ENCODE measurements around the gene RASSF10.

RASSF10 gene

GRCh38 chr11:13009476-13009920 is 382 bp downstream of the RASSF10 start:
- WGBS, 2 experiments (ENCODE audit: insufficient coverage in 2 of 2), result 0 to 1% methylated on average over 42 to 44 of the region's 48 CpGs
- H3K4me1 ChIP-seq (ENCODE audit: control insufficient read depth, insufficient read depth, low read length, poor library complexity, severe bottlenecking), result peaks cover 14% of the 10 kb centered on the region
- no peaks in the 10 kb centered on the region for H3K9me3 ChIP-seq (ENCODE audit: control insufficient read depth, low read length)
- H3K36me3 ChIP-seq (ENCODE audit: control insufficient read depth, insufficient read depth, low read length), result no peaks in the 10 kb centered on the region
- peak overlapping the region; percentile 40 for H3K4me3 ChIP-seq (ENCODE audit: extremely low read depth, insufficient read depth, low read length, poor library complexity, severe bottlenecking)
- no peak overlapping the region for H3K27ac ChIP-seq (ENCODE audit: low read depth, low read length, severe bottlenecking)

DNA sequence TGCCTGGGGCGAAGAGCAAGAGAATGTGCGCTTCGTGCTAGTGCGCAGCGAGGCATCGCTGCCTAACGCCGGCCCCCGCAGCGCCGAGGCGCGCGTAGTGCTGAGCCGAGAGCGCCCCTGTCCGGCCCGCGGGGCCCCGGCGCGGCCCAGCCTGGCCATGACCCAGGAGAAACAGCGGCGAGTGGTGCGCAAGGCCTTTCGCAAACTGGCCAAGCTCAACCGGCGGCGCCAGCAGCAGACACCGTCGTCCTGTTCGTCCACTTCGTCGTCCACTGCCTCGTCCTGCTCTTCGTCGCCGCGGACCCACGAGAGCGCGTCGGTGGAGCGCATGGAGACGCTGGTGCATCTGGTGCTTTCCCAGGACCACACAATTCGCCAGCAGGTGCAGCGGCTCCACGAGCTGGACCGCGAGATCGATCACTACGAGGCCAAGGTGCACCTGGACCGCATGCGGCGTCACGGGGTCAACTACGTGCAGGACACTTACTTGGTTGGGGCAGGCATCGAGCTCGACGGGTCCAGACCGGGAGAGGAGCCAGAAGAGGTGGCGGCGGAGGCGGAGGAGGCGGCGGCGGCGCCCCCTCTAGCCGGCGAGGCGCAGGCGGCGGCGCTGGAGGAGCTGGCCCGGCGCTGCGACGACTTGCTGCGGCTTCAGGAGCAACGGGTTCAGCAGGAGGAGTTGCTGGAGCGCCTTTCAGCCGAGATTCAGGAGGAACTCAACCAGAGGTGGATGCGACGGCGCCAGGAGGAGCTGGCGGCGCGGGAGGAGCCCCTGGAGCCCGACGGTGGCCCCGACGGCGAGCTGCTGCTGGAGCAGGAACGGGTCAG is 1.0 kb downstream of the RASSF10 start:
- no peaks in the 10 kb centered on the region for H3K9me3 ChIP-seq (ENCODE audit: control insufficient read depth, low read length)
- peaks cover 14% of the 10 kb centered on the region for H3K4me1 ChIP-seq (ENCODE audit: control insufficient read depth, insufficient read depth, low read length, poor library complexity, severe bottlenecking)
- 1 to 2% methylated on average over 75 to 87 of the region's 94 CpGs for WGBS, 2 experiments (ENCODE audit: insufficient coverage in 2 of 2)
- peak overlapping the region; percentile 40 for H3K4me3 ChIP-seq (ENCODE audit: extremely low read depth, insufficient read depth, low read length, poor library complexity, severe bottlenecking)
- no peak overlapping the region for H3K27ac ChIP-seq (ENCODE audit: low read depth, low read length, severe bottlenecking)
- no peaks in the 10 kb centered on the region for H3K36me3 ChIP-seq (ENCODE audit: control insufficient read depth, insufficient read depth, low read length)

DNA sequence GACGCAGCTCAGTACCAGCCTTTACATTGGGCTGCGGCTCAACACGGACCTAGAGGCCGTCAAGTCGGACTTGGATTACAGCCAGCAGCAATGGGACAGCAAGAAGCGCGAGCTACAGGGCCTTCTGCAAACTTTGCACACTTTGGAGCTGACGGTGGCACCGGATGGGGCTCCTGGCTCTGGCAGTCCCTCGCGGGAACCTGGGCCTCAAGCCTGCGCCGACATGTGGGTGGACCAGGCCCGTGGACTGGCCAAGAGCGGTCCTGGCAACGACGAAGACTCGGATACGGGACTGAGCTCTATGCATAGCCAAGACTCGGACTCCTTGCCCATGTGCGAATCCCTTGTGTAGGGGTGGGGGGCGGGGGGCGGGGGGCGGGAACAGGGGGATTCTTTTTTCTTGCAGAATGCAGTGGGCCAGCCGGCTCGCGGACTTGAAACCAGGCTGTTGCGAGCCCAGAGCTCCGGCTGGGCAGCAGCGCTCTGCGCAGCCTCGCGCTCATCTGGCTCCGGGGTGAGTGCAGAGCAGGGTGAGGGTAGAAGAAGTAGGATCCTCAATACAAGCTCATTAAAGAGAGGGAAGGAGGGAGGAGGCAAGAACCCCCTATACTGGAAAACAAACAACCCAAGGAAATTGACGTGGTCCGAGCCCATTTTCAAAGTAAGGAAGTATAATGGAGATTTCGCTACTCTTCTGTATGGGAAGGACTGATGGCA is 1.8 kb downstream of the RASSF10 start:
- WGBS, 2 experiments (ENCODE audit: insufficient coverage in 2 of 2), result 2 to 3% methylated on average over 17 to 26 of the region's 37 CpGs
- no peaks in the 10 kb centered on the region for H3K9me3 ChIP-seq (ENCODE audit: control insufficient read depth, low read length)
- H3K36me3 ChIP-seq (ENCODE audit: control insufficient read depth, insufficient read depth, low read length), result no peaks in the 10 kb centered on the region
- no peak overlapping the region for H3K27ac ChIP-seq (ENCODE audit: low read depth, low read length, severe bottlenecking)
- H3K4me1 ChIP-seq (ENCODE audit: control insufficient read depth, insufficient read depth, low read length, poor library complexity, severe bottlenecking), result peaks cover 14% of the 10 kb centered on the region
- H3K4me3 ChIP-seq (ENCODE audit: extremely low read depth, insufficient read depth, low read length, poor library complexity, severe bottlenecking), result peak overlapping the region; percentile 40

- no peak overlapping the region for H3K27ac ChIP-seq (ENCODE audit: low read depth, low read length, severe bottlenecking)
- no peaks in the 10 kb centered on the region for H3K36me3 ChIP-seq (ENCODE audit: control insufficient read depth, insufficient read depth, low read length)
- H3K4me3 ChIP-seq (ENCODE audit: extremely low read depth, insufficient read depth, low read length, poor library complexity, severe bottlenecking), result peak overlapping the region; percentile 14
- no peaks in the 10 kb centered on the region for H3K9me3 ChIP-seq (ENCODE audit: control insufficient read depth, low read length)
- H3K4me1 ChIP-seq (ENCODE audit: control insufficient read depth, insufficient read depth, low read length, poor library complexity, severe bottlenecking), result peaks cover 14% of the 10 kb centered on the region
- 45 to 60% methylated on average over 1 to 4 of the region's 7 CpGs for WGBS, 2 experiments (ENCODE audit: insufficient coverage in 2 of 2)
These were observed 2.4 kb downstream of the RASSF10 start for GRCh38 chr11:13011466-13012055.

DNA sequence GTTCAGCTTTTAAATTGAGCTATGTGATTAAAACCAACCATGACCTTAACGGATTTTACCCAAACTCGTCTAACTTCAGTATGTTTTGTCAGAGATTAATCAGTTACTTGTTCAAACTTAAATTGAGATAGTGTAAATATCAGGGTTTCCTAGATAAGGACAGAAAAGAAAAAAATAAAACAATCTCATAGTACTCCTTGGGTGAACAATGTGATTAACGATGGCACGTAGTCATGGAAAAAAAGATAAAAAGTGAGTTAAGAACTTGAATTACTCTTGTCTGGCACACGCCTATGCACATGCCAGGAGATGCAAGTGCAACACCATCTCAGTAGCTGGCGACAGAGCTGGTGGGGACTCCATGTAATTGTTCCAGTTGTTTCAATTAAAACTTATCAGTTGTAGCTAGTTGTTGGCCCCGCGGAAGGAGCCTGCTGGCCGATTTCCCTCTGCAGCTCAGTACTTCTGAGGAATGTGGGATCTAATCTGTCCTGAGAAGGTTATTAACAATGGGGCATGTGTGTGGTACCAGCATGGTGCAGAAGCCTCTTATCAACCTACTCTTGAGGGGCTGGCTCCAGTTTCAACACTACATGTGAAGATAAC is 3.0 kb downstream of the RASSF10 start:
- Histone ChIP-seq H3K4me1 (ENCODE audit: control insufficient read depth, insufficient read depth, low read length, poor library complexity, severe bottlenecking) (peaks cover 14% of the 10 kb centered on the region), H3K4me3 (ENCODE audit: extremely low read depth, insufficient read depth, low read length, poor library complexity, severe bottlenecking) (peak overlapping the region; percentile 14), H3K27ac (ENCODE audit: low read depth, low read length, severe bottlenecking) (peak overlapping the region; percentile 25), H3K36me3 (ENCODE audit: control insufficient read depth, insufficient read depth, low read length) (no peaks in the 10 kb centered on the region), H3K9me3 (ENCODE audit: control insufficient read depth, low read length) (no peaks in the 10 kb centered on the region)
- 40 to 65% methylated on average over 5 to 7 of the region's 9 CpGs for WGBS, 2 experiments (ENCODE audit: insufficient coverage in 2 of 2)

- WGBS, 2 experiments (ENCODE audit: insufficient coverage in 2 of 2), result 80 to 86% methylated on average over 2 to 4 of the region's 7 CpGs
- Histone ChIP-seq H3K27ac (ENCODE audit: low read depth, low read length, severe bottlenecking) (no peak overlapping the region), H3K4me3 (ENCODE audit: extremely low read depth, insufficient read depth, low read length, poor library complexity, severe bottlenecking) (no peak overlapping the region), H3K9me3 (ENCODE audit: control insufficient read depth, low read length) (no peaks in the 10 kb centered on the region), H3K4me1 (ENCODE audit: control insufficient read depth, insufficient read depth, low read length, poor library complexity, severe bottlenecking) (peaks cover 14% of the 10 kb centered on the region), H3K36me3 (ENCODE audit: control insufficient read depth, insufficient read depth, low read length) (no peaks in the 10 kb centered on the region)
These were observed 4.0 kb downstream of the RASSF10 start for GRCh38 chr11:13013054-13013488.

DNA sequence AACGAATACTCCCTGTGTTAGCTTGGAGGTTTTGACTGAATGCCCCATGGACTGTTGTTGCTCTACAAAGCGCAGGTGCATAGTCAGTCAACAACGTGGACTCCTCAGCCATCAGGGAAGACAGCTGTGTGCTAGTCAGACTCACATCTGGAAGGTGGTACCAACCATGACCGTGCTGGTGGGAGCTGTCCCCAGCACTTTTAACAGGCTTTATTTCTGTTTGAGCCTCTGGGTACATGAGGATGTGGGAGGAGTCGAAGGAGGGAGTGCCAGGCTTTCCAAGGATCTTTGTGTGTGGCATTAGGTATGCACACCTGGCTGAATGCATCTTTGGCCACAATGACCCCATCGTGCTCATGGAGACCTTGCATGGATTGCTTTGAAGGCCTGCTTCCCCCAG is 6.6 kb downstream of the RASSF10 start:
- no peaks in the 10 kb centered on the region for H3K9me3 ChIP-seq (ENCODE audit: control insufficient read depth, low read length)
- H3K4me1 ChIP-seq (ENCODE audit: control insufficient read depth, insufficient read depth, low read length, poor library complexity, severe bottlenecking), result peaks cover 6% of the 10 kb centered on the region
- no peak overlapping the region for H3K27ac ChIP-seq (ENCODE audit: low read depth, low read length, severe bottlenecking)
- 49 to 54% methylated on average over 5 to 6 of the region's 6 CpGs for WGBS, 2 experiments (ENCODE audit: insufficient coverage in 2 of 2)
- no peak overlapping the region for H3K4me3 ChIP-seq (ENCODE audit: extremely low read depth, insufficient read depth, low read length, poor library complexity, severe bottlenecking)
- no peaks in the 10 kb centered on the region for H3K36me3 ChIP-seq (ENCODE audit: control insufficient read depth, insufficient read depth, low read length)

GRCh38 chr11:13016415-13016814 is 7.3 kb downstream of the RASSF10 start:
- no peak overlapping the region for H3K27ac ChIP-seq (ENCODE audit: low read depth, low read length, severe bottlenecking)
- H3K4me1 ChIP-seq (ENCODE audit: control insufficient read depth, insufficient read depth, low read length, poor library complexity, severe bottlenecking), result peaks cover 2% of the 10 kb centered on the region
- no peak overlapping the region for H3K4me3 ChIP-seq (ENCODE audit: extremely low read depth, insufficient read depth, low read length, poor library complexity, severe bottlenecking)
- no peaks in the 10 kb centered on the region for H3K9me3 ChIP-seq (ENCODE audit: control insufficient read depth, low read length)
- H3K36me3 ChIP-seq (ENCODE audit: control insufficient read depth, insufficient read depth, low read length), result no peaks in the 10 kb centered on the region

GRCh38 chr11:13019313-13019712 is 10.2 kb downstream of the RASSF10 start:
- Histone ChIP-seq H3K27ac (ENCODE audit: low read depth, low read length, severe bottlenecking) (no peak overlapping the region), H3K4me3 (ENCODE audit: extremely low read depth, insufficient read depth, low read length, poor library complexity, severe bottlenecking) (no peak overlapping the region), H3K36me3 (ENCODE audit: control insufficient read depth, insufficient read depth, low read length) (no peaks in the 10 kb centered on the region), H3K9me3 (ENCODE audit: control insufficient read depth, low read length) (no peaks in the 10 kb centered on the region), H3K4me1 (ENCODE audit: control insufficient read depth, insufficient read depth, low read length, poor library complexity, severe bottlenecking) (peaks cover 6% of the 10 kb centered on the region)
- no CpG with 5 or more reads among the region's 4 CpGs for WGBS, 2 experiments (ENCODE audit: insufficient coverage in 2 of 2)

GRCh38 chr11:13023423-13023822 is 14.3 kb downstream of the RASSF10 start:
- WGBS, 2 experiments (ENCODE audit: insufficient coverage in 2 of 2), result 51 to 79% methylated on average over 3 of the region's 5 CpGs
- H3K27ac ChIP-seq (ENCODE audit: low read depth, low read length, severe bottlenecking), result no peak overlapping the region
- H3K9me3 ChIP-seq (ENCODE audit: control insufficient read depth, low read length), result no peaks in the 10 kb centered on the region
- H3K4me1 ChIP-seq (ENCODE audit: control insufficient read depth, insufficient read depth, low read length, poor library complexity, severe bottlenecking), result peaks cover 6% of the 10 kb centered on the region
- H3K4me3 ChIP-seq (ENCODE audit: extremely low read depth, insufficient read depth, low read length, poor library complexity, severe bottlenecking), result no peak overlapping the region
- no peaks in the 10 kb centered on the region for H3K36me3 ChIP-seq (ENCODE audit: control insufficient read depth, insufficient read depth, low read length)

Measured in mesodermal cell (in vitro differentiated cells).